Smooth muscle cell (in vitro differentiated cells): ENCODE measurements around the gene FAR1. TPM values are rescaled to one million over a fixed set of nuclear protein-coding genes. Genes with fewer than 3 reads are reported as not detected.

Experiments
- DNase-seq: peaks from one replicate; lab custom pipeline; 2025; ENCODE audit not compliant: unreplicated experiment; lab: John Stamatoyannopoulos, UW
- H2AFZ ChIP-seq: fragments of 200-600 bp; sonication (generic); 2 replicates; pipeline ENCODE4 v1.6.0; 2016; ENCODE audit warnings: antibody characterized with exemption, low read depth, mild to moderate bottlenecking
- H3F3A ChIP-seq: fragments of 200-600 bp; sonication (generic); 2 replicates; pipeline ENCODE4 v1.6.0; 2017; ENCODE audit warnings: antibody characterized with exemption, low read depth
- H3K27ac ChIP-seq: fragments of 200-600 bp; sonication (generic); 2 replicates; pipeline ENCODE4 v1.5.1; 2016; ENCODE audit warnings: low read depth, mild to moderate bottlenecking
- H3K27me3 ChIP-seq: fragments of 200-600 bp; sonication (generic); 2 replicates; pipeline ENCODE4 v1.6.1; 2016; ENCODE audit warnings: low read depth, mild to moderate bottlenecking
- H3K36me3 ChIP-seq: fragments of 200-600 bp; sonication (generic); 2 replicates; pipeline ENCODE4 v1.5.1; 2016; ENCODE audit warnings: low read depth
- H3K4me1 ChIP-seq: fragments of 200-600 bp; sonication (generic); 2 replicates; pipeline ENCODE4 v1.5.1; 2016; ENCODE audit warnings: low read depth
- H3K4me2 ChIP-seq: fragments of 200-600 bp; sonication (generic); 2 replicates; pipeline ENCODE4 v1.6.0; 2016; ENCODE audit warnings: mild to moderate bottlenecking
- H3K4me3 ChIP-seq: fragments of 200-600 bp; sonication (generic); 2 replicates; pipeline ENCODE4 v1.5.1; 2016; ENCODE audit warnings: mild to moderate bottlenecking
- H3K79me2 ChIP-seq: fragments of 200-600 bp; sonication (generic); 2 replicates; pipeline ENCODE4 v1.6.0; 2016; ENCODE audit warnings: low read depth, mild to moderate bottlenecking
- H3K9ac ChIP-seq: fragments of 200-600 bp; sonication (generic); 2 replicates; pipeline ENCODE4 v1.6.0; 2016; ENCODE audit warnings: low read depth
- H3K9me3 ChIP-seq: fragments of 200-600 bp; sonication (generic); replicated peaks from 2 replicates; pipeline ENCODE4 v1.5.1; 2016; ENCODE audit warnings: low read depth
- H4K20me1 ChIP-seq: fragments of 200-600 bp; sonication (generic); 2 replicates; pipeline ENCODE4 v1.6.0; 2016; ENCODE audit warnings: low read depth
- CTCF ChIP-seq: fragments of 200-600 bp; sonication (generic); IDR thresholded peaks from 2 replicates; pipeline ENCODE4 v1.5.1; 2017; ENCODE audit warnings: borderline replicate concordance, mild to moderate bottlenecking, antibody characterized with exemption; ENCODE audit not compliant: insufficient read depth, poor library complexity, severe bottlenecking
- WGBS: methylation state at CpG from one replicate; pipeline ENCODE4 v1.1.7; 2016; ENCODE audit warnings: low lambda C conversion rate; 5-methylcytosine and 5-hydroxymethylcytosine counted together
- polyA plus RNA-seq: library from polyadenylated mRNA; unstranded; fragments of >200 nt; fragmentation: Nextera tagmentation; extraction: Ambion mirVana; gene quantifications from 2 replicates; pipeline ENCODE4 v1.2.1, GENCODE V29; 2016
- total RNA-seq: library from RNA; depleted of rRNA; stranded (reverse); fragments of >200 nt; gene quantifications from 2 replicates; pipeline ENCODE4 v1.2.3, GENCODE V29; 2014

Gene FAR1
- total and polyA plus RNA-seq, 2 experiments from 2014 or later: 19.5 to 64.9 TPM

GRCh38 chr11:13685461-13686108 is 17.1 kb downstream of the FAR1 start:
- Histone ChIP-seq H3K27ac (no peak overlapping the region), H3K27me3 (no peaks in the 10 kb centered on the region), H3K79me2 (peaks cover 95% of the 10 kb centered on the region), H4K20me1 (peaks cover 95% of the 10 kb centered on the region), H3K9ac (no peak overlapping the region), H3F3A (no peaks in the 10 kb centered on the region), H3K4me1 (no peaks in the 10 kb centered on the region), H3K36me3 (no peaks in the 10 kb centered on the region), H3K4me2 (no peak overlapping the region), H2AFZ (no peak overlapping the region), H3K4me3 (no peak overlapping the region), H3K9me3 (no peaks in the 10 kb centered on the region)
- DNase-seq: no peak
- TF ChIP-seq CTCF: no peak
- 74% methylated on average over 5 of the region's 5 CpGs for WGBS

- Histone ChIP-seq H3K9me3 (no peaks in the 10 kb centered on the region), H3K36me3 (no peaks in the 10 kb centered on the region), H3K4me2 (no peak overlapping the region), H4K20me1 (peaks cover 95% of the 10 kb centered on the region), H3K9ac (no peak overlapping the region), H3K79me2 (peaks cover 95% of the 10 kb centered on the region), H3K27ac (no peak overlapping the region), H3K27me3 (no peaks in the 10 kb centered on the region), H3K4me3 (no peak overlapping the region), H3F3A (no peaks in the 10 kb centered on the region), H3K4me1 (no peaks in the 10 kb centered on the region), H2AFZ (no peak overlapping the region)
- 75% methylated on average over 1 of the region's 1 CpG for WGBS
- DNase-seq: no peak
- TF ChIP-seq CTCF: no peak
Observed at GRCh38 chr11:13686776-13687175, 18.3 kb downstream of the FAR1 start.

- H3K9me3 ChIP-seq: no peaks in the 10 kb centered on the region
- H3K79me2 ChIP-seq: peaks cover 95% of the 10 kb centered on the region
- no peak overlapping the region for H3K4me3 ChIP-seq
- no peak overlapping the region for H2AFZ ChIP-seq
- no peak for TF ChIP-seq CTCF
- 61% methylated on average over 3 of the region's 3 CpGs for WGBS
- no peaks in the 10 kb centered on the region for H3F3A ChIP-seq
- H3K27me3 ChIP-seq: no peaks in the 10 kb centered on the region
- DNase-seq: no peak
- H4K20me1 ChIP-seq: peaks cover 95% of the 10 kb centered on the region
- H3K4me1 ChIP-seq: peaks cover under 1% of the 10 kb centered on the region
- H3K9ac ChIP-seq: no peak overlapping the region
- H3K27ac ChIP-seq: no peak overlapping the region
- no peaks in the 10 kb centered on the region for H3K36me3 ChIP-seq
- no peak overlapping the region for H3K4me2 ChIP-seq
Observed at GRCh38 chr11:13687271-13687670, 18.8 kb downstream of the FAR1 start.

GRCh38 chr11:13691286-13691899 is 22.9 kb downstream of the FAR1 start:
- Histone ChIP-seq H3K79me2 (peaks cover 91% of the 10 kb centered on the region), H3K4me2 (no peak overlapping the region), H4K20me1 (peaks cover 85% of the 10 kb centered on the region), H3K4me3 (no peak overlapping the region), H3K36me3 (peaks cover 5% of the 10 kb centered on the region), H3K4me1 (peaks cover 10% of the 10 kb centered on the region), H3K27ac (no peak overlapping the region), H3K27me3 (no peaks in the 10 kb centered on the region), H2AFZ (no peak overlapping the region), H3K9me3 (no peaks in the 10 kb centered on the region), H3F3A (no peaks in the 10 kb centered on the region), H3K9ac (no peak overlapping the region)
- no peak for TF ChIP-seq CTCF
- DNase-seq: no peak
- 98% methylated on average over 3 of the region's 3 CpGs for WGBS
